Progenitor cell of endocrine pancreas (in vitro differentiated cells): Measurements from ENCODE around the gene USO1. TPM values are rescaled to one million over a fixed set of nuclear protein-coding genes. Genes with fewer than 3 reads are reported as not detected.
A peak's percentile ranks its signal among the peaks of the same experiment; 100 is the strongest.

Experiments
- DNase-seq: peaks from one replicate; pipeline ENCODE4 v3.0.0; 2021; ENCODE audit warnings: low spot score; ENCODE audit not compliant: unreplicated experiment
- H3K27ac Mint-ChIP-seq: 2 replicates; pipeline ENCODE4 v1.8.0; 2021; ENCODE audit warnings: mild to moderate bottlenecking, moderate library complexity, mixed read lengths
- H3K27me3 Mint-ChIP-seq: 2 replicates; pipeline ENCODE4 v1.8.0; 2021; ENCODE audit warnings: mixed read lengths
- H3K36me3 Mint-ChIP-seq: 2 replicates; pipeline ENCODE4 v1.8.0; 2022; ENCODE audit warnings: mixed read lengths; ENCODE audit not compliant: insufficient read depth
- H3K4me1 Mint-ChIP-seq: 2 replicates; pipeline ENCODE4 v1.8.0; 2021; ENCODE audit warnings: low read depth, mixed read lengths
- H3K4me3 Mint-ChIP-seq: 2 replicates; pipeline ENCODE4 v1.8.0; 2021; ENCODE audit warnings: low read depth, mild to moderate bottlenecking, moderate library complexity, mixed read lengths
- H3K9me3 Mint-ChIP-seq: 2 replicates; pipeline ENCODE4 v1.8.0; 2021; ENCODE audit warnings: low read depth, mixed read lengths
- total RNA-seq: library from RNA; stranded (reverse); gene quantifications from 2 replicates; pipeline ENCODE4 v1.2.1, GENCODE V29; 2021
- TF ChIP-seq, protein P1 (sequence below): fragments of 200-600 bp; sonication (generic); IDR thresholded peaks from one replicate; pipeline ENCODE4 v1.5.0; 2021; ENCODE audit warnings: antibody characterized with exemption, mild to moderate bottlenecking; ENCODE audit not compliant: unreplicated experiment

Gene USO1
- total RNA-seq, 1 donor from 2014 or later, result 54.9 TPM

GRCh38 chr4:75729836-75730235, 5.5 kb downstream of the USO1 start:
- Mint-ChIP-seq H3K27me3 (no peaks in the 10 kb centered on the region), H3K9me3 (peaks cover 11% of the 10 kb centered on the region), H3K27ac (no peak overlapping the region), H3K36me3 (peaks cover 11% of the 10 kb centered on the region), H3K4me1 (peaks cover 21% of the 10 kb centered on the region), H3K4me3 (no peak overlapping the region)
- TF ChIP-seq, protein P1, sequence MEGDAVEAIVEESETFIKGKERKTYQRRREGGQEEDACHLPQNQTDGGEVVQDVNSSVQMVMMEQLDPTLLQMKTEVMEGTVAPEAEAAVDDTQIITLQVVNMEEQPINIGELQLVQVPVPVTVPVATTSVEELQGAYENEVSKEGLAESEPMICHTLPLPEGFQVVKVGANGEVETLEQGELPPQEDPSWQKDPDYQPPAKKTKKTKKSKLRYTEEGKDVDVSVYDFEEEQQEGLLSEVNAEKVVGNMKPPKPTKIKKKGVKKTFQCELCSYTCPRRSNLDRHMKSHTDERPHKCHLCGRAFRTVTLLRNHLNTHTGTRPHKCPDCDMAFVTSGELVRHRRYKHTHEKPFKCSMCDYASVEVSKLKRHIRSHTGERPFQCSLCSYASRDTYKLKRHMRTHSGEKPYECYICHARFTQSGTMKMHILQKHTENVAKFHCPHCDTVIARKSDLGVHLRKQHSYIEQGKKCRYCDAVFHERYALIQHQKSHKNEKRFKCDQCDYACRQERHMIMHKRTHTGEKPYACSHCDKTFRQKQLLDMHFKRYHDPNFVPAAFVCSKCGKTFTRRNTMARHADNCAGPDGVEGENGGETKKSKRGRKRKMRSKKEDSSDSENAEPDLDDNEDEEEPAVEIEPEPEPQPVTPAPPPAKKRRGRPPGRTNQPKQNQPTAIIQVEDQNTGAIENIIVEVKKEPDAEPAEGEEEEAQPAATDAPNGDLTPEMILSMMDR, result no peak
- no peak for DNase-seq

GRCh38 chr4:75733369-75733768, 9.0 kb downstream of the USO1 start:
- Mint-ChIP-seq H3K9me3 (peaks cover 11% of the 10 kb centered on the region), H3K4me3 (no peak overlapping the region), H3K27me3 (no peaks in the 10 kb centered on the region), H3K4me1 (no peaks in the 10 kb centered on the region), H3K36me3 (peaks cover 13% of the 10 kb centered on the region), H3K27ac (no peak overlapping the region)
- TF ChIP-seq, protein P1, result no peak
- DNase-seq, result no peak

GRCh38 chr4:75735525-75735924, 11.1 kb downstream of the USO1 start:
- Mint-ChIP-seq H3K27me3 (no peaks in the 10 kb centered on the region), H3K4me3 (no peak overlapping the region), H3K27ac (peak overlapping the region; percentile 51), H3K9me3 (peaks cover 11% of the 10 kb centered on the region), H3K36me3 (peaks cover 11% of the 10 kb centered on the region), H3K4me1 (no peaks in the 10 kb centered on the region)
- TF ChIP-seq, protein P1, result no peak
- DNase-seq, result no peak

DNA sequence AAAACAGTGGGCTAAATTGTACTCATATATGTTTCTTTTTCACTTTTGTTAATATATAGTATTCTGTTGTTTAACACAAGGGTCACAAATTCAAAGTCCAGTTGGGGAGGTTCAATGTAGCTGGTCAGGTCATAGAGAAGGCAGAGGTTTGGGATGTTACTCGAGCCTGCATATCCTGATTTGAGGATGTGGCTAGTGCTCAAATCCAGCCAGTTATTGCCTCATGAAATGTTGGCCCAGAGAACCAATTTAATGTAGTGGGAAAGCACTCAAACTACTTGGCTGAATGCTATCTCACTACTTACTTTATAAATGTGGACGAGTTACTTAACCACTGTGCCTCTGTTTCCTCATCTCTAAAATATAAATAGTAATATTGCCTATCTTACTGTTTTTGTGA, 12.5 kb downstream of the USO1 start:
- Mint-ChIP-seq H3K9me3 (peaks cover 11% of the 10 kb centered on the region), H3K27ac (no peak overlapping the region), H3K4me3 (no peak overlapping the region), H3K4me1 (no peaks in the 10 kb centered on the region), H3K27me3 (no peaks in the 10 kb centered on the region), H3K36me3 (peaks cover 11% of the 10 kb centered on the region)
- TF ChIP-seq, protein P1, result no peak
- no peak for DNase-seq

DNA sequence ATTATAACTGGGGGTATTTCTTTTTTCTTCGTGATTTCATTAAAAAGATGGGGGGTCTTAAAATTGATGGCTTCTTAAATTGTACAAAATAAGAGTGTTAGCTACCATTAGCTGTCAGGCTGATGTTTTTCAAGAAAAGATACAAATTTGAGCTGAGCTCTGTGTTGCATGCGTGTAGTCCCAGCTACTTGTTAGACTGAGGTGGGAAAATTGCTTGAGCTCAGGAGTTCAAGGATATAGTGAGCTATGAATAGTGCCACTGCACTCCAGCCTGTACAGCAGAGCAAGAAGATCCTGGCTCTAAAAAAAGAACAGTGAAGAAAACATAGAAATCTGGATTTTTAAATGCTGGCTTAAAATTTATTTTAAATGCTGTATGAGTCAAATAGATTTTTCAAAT, 13.0 kb downstream of the USO1 start:
- H3K27ac Mint-ChIP-seq, result no peak overlapping the region
- H3K4me3 Mint-ChIP-seq, result no peak overlapping the region
- H3K4me1 Mint-ChIP-seq, result peaks cover 2% of the 10 kb centered on the region
- DNase-seq, result no peak
- TF ChIP-seq, protein P1, result no peak
- H3K36me3 Mint-ChIP-seq, result peaks cover 14% of the 10 kb centered on the region
- H3K9me3 Mint-ChIP-seq, result peaks cover 11% of the 10 kb centered on the region
- H3K27me3 Mint-ChIP-seq, result no peaks in the 10 kb centered on the region
